Uterus (tissue), 2 donors: ENCODE data around the gene GAS2L2.

Experiments
- POLR2A ChIP-seq, 2 donors: fragments of 450-650 bp; IDR thresholded peaks; one replicate each; pipeline ENCODE4 v1.6.1; 2016; ENCODE audit warnings: antibody characterized with exemption in 2 of 2, mild to moderate bottlenecking in 1 of 2, moderate library complexity in 1 of 2
- TF ChIP-seq, protein P1 (sequence below), 4 experiments: fragments of 200-600 bp in 2 of 4; fragments of 450-650 bp in 2 of 4; sonication (generic) in 2 of 4; IDR thresholded peaks; one replicate each; pipeline ENCODE4 v1.5.1; 2016 to 2019; ENCODE audit warnings: antibody characterized with exemption in 4 of 4, mild to moderate bottlenecking in 2 of 4, moderate library complexity in 1 of 4

DNA sequence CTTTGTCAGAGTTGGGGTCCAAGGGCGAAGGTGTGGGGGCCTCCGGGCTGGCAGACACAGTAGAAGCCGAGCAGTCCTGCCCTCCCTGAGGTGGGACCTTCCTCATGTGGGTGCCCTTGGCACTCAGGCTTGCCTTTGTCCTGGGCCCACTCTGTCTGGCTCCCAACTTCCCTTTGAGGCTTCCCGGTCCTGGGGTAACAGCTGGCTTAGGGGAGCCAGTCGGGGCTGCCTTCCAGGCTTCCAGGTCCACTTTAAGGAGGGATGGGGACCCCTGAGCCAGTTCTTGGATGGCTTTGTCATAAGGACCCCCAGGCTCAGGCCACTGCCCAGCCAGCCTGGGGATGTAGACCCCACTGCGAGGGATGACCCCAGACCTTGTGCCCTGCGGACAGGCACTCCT is 7.8 kb downstream of the GAS2L2 start:
- TF ChIP-seq, protein P1, sequence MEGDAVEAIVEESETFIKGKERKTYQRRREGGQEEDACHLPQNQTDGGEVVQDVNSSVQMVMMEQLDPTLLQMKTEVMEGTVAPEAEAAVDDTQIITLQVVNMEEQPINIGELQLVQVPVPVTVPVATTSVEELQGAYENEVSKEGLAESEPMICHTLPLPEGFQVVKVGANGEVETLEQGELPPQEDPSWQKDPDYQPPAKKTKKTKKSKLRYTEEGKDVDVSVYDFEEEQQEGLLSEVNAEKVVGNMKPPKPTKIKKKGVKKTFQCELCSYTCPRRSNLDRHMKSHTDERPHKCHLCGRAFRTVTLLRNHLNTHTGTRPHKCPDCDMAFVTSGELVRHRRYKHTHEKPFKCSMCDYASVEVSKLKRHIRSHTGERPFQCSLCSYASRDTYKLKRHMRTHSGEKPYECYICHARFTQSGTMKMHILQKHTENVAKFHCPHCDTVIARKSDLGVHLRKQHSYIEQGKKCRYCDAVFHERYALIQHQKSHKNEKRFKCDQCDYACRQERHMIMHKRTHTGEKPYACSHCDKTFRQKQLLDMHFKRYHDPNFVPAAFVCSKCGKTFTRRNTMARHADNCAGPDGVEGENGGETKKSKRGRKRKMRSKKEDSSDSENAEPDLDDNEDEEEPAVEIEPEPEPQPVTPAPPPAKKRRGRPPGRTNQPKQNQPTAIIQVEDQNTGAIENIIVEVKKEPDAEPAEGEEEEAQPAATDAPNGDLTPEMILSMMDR (IDR thresholded peaks at IDR 0.05): no peak
- no peak for TF ChIP-seq POLR2A (IDR thresholded peaks at IDR 0.05)
